PC-3 (cell line): ENCODE results near the gene TIMM17A. TPM values are rescaled to one million over a fixed set of nuclear protein-coding genes. Genes with fewer than 3 reads are reported as not detected.

ENCODE experiments used
- ATAC-seq: fragments of 200-7000 bp; cut with Tn5 transposase; 2 replicates; pipeline ENCODE4 v1.9.1; 2020; ENCODE audit warnings: mild to moderate bottlenecking, moderate library complexity
- BruUV-seq: library from RNA; stranded (reverse); fragments of 400-500 nt; replicated peaks from 2 replicates; lab custom pipeline; 2021; lab: Mats Ljungman, UMichigan
- CTCF ChIA-PET: fragments of 300-600 bp; sonication (Branson Sonifier 250); formaldehyde crosslinking; loops from one replicate; lab custom pipeline; 2022; ENCODE audit warnings: antibody characterized with exemption; lab: Charles Lee
- POLR2A ChIA-PET: fragments of 300-600 bp; sonication (Branson Sonifier 250); formaldehyde crosslinking; loops from one replicate; lab custom pipeline; 2022; ENCODE audit warnings: antibody characterized with exemption; ENCODE audit not compliant: unreplicated experiment; lab: Charles Lee
- DNase-seq: peaks from one replicate; pipeline ENCODE4 v3.0.0-alpha.2; 2015
- H2AFZ ChIP-seq: fragments of 300-600 bp; sonication (generic); 2 replicates; pipeline ENCODE4 v1.6.0; 2016; ENCODE audit warnings: antibody characterized with exemption, low read length
- H3F3A ChIP-seq: fragments of 300-600 bp; sonication (generic); one replicate; pipeline ENCODE4 v1.6.0; 2017; ENCODE audit warnings: antibody characterized with exemption, low read length, control low read depth, mild to moderate bottlenecking; ENCODE audit not compliant: unreplicated experiment
- H3K27ac ChIP-seq: fragments of 300-600 bp; sonication (generic); 2 replicates; pipeline ENCODE4 v1.5.1; 2016; ENCODE audit warnings: mild to moderate bottlenecking, low read length
- H3K27me3 ChIP-seq: fragments of 300-600 bp; sonication (generic); 2 replicates; pipeline ENCODE4 v1.6.1; 2016; ENCODE audit warnings: low read length, mixed read lengths
- H3K36me3 ChIP-seq: fragments of 300-600 bp; sonication (generic); 2 replicates; pipeline ENCODE4 v1.6.1; 2016; ENCODE audit warnings: low read depth, mixed run types, low read length, mixed read lengths
- H3K4me1 ChIP-seq: fragments of 300-600 bp; sonication (generic); 2 replicates; pipeline ENCODE4 v1.5.1; 2016; ENCODE audit warnings: low read length; ENCODE audit not compliant: insufficient read depth
- H3K4me2 ChIP-seq: fragments of 300-600 bp; sonication (generic); 2 replicates; pipeline ENCODE4 v1.6.0; 2016; ENCODE audit warnings: low read length
- H3K4me3 ChIP-seq: fragments of 300-600 bp; sonication (generic); 2 replicates; pipeline ENCODE4 v1.5.1; 2016; ENCODE audit warnings: mild to moderate bottlenecking, low read length, mixed read lengths
- H3K79me2 ChIP-seq: fragments of 300-600 bp; sonication (generic); 2 replicates; pipeline ENCODE4 v1.6.1; 2017; ENCODE audit warnings: low read length, mixed read lengths
- H3K9ac ChIP-seq: fragments of 300-600 bp; sonication (generic); 2 replicates; pipeline ENCODE4 v1.6.0; 2016; ENCODE audit warnings: mild to moderate bottlenecking, low read length
- H3K9me2 ChIP-seq: fragments of 300-600 bp; sonication (generic); replicated peaks from 2 replicates; pipeline ENCODE4 v1.6.1; 2016; ENCODE audit warnings: mixed run types, low read length, mixed read lengths
- H3K9me3 ChIP-seq: fragments of 300-600 bp; sonication (generic); 2 replicates; pipeline ENCODE4 v1.6.1; 2016; ENCODE audit warnings: low read length, mixed read lengths
- H4K20me1 ChIP-seq: fragments of 300-600 bp; sonication (generic); 2 replicates; pipeline ENCODE4 v1.6.1; 2016; ENCODE audit warnings: low read length, mixed read lengths
- CTCF ChIP-seq: fragments of 300-600 bp; sonication (generic); conservative IDR thresholded peaks from 2 replicates; pipeline ENCODE4 v1.5.1; 2017; ENCODE audit warnings: antibody characterized with exemption, low read depth, mild to moderate bottlenecking, low read length
- EZH2 ChIP-seq: fragments of 300-600 bp; sonication (generic); IDR thresholded peaks from one replicate; pipeline ENCODE4 v1.6.1; 2017; ENCODE audit warnings: antibody characterized with exemption, mild to moderate bottlenecking, low read length; ENCODE audit not compliant: unreplicated experiment
- EZH2phosphoT487 ChIP-seq: fragments of 300-600 bp; sonication (generic); IDR thresholded peaks from 2 replicates; pipeline ENCODE4 v1.6.1; 2018; ENCODE audit warnings: mild to moderate bottlenecking, antibody characterized with exemption, low read length, borderline replicate concordance
- intact Hi-C: fragments of 100-400 bp; cut with micrococcal nuclease; formaldehyde crosslinking; loops from 2 replicates; pipeline ENCODE4 v1.9.0; 2023
- total RNA-seq: library from RNA; depleted of rRNA; stranded (reverse); fragments of >200 nt; gene quantifications from 2 replicates; pipeline ENCODE4 v1.2.3, GENCODE V29; 2014

The TIMM17A gene
- total RNA-seq, 1 experiment from 2014 or later = 57.7 TPM

GRCh38 chr1:201945157-201945556 is 10.1 kb upstream of the TIMM17A start:
- POLR2A ChIA-PET = no interaction called here

DNA sequence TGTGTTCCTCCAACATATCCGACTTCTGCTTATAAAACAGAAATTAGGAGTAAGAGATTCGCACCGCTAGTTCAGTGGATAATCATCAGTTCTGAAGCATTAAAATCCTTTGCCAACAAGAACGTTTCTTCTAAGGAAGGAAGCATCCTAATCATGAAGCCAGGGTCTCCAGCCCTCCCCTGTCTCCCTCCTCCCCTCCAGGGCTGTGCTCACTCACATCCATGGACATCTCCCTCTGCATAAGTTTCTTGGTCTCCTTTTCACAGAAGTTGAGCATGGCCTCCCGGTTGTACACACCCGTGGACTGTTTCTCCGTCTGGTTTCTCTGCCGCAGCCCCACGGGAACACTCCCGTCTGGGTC is 9.5 kb upstream of the TIMM17A start:
- Histone ChIP-seq H2AFZ (peak overlapping the region; percentile 88), H3K36me3 (no peaks in the 10 kb centered on the region), H3K27me3 (no peaks in the 10 kb centered on the region), H4K20me1 (no peaks in the 10 kb centered on the region), H3K4me3 (peak overlapping the region; percentile 66; the same call in 1 of the 2 replicates), H3K9me2 (no peaks in the 10 kb centered on the region), H3K4me1 (no peaks in the 10 kb centered on the region; the same call in 1 of the 2 replicates), H3K4me2 (peak overlapping the region; percentile 83), H3K9me3 (no peaks in the 10 kb centered on the region), H3F3A (no peaks in the 10 kb centered on the region), H3K27ac (no peak overlapping the region), H3K9ac (no peak overlapping the region), H3K79me2 (no peaks in the 10 kb centered on the region)
- CTCF ChIA-PET = interaction anchor here (1.4 kb wide), 1 partner anchor 50 kb away, joined by 3 read pairs; no protein-coding TSS in a partner anchor
- intact Hi-C loops = no loop called here
- no peak for TF ChIP-seq EZH2
- TF ChIP-seq EZH2phosphoT487 = no peak
- no peak for TF ChIP-seq CTCF
- no peak for DNase-seq
- ATAC-seq = no peak
- BruUV-seq = no TSS peak
- POLR2A ChIA-PET = interaction anchor here (0.6 kb wide), 3 partner anchors 15 to 57 kb away, joined by 3 to 7 read pairs (median 4); partner anchors contain the start of gene SHISA4

More at GRCh38 chr1:201945157-201945556, 10.1 kb upstream of the TIMM17A start:
- H3K27ac ChIP-seq = no peak overlapping the region
- no peaks in the 10 kb centered on the region for H4K20me1 ChIP-seq
- DNase-seq (no peak), ATAC-seq (no peak)
- no peaks in the 10 kb centered on the region for H3K79me2 ChIP-seq
- H3K4me3 ChIP-seq = no peak overlapping the region
- no peak overlapping the region for H3K4me2 ChIP-seq
- no peaks in the 10 kb centered on the region for H3K27me3 ChIP-seq
- no peaks in the 10 kb centered on the region for H3K9me3 ChIP-seq
- TF ChIP-seq CTCF = peak; percentile 41
- TF ChIP-seq EZH2phosphoT487 = no peak
- no peak for TF ChIP-seq EZH2
- CTCF ChIA-PET = interaction anchor here (1.4 kb wide), 1 partner anchor 49 kb away, joined by 3 read pairs; no protein-coding TSS in a partner anchor
- H3K36me3 ChIP-seq = no peaks in the 10 kb centered on the region
- no peak overlapping the region for H3K9ac ChIP-seq
- H2AFZ ChIP-seq = 0 out of 2 replicates have a peak overlapping the region, but pooled peaks have one; percentile 10
- intact Hi-C loops = no loop called here
- BruUV-seq = no TSS peak
- H3K9me2 ChIP-seq = no peaks in the 10 kb centered on the region
- no peaks in the 10 kb centered on the region for H3F3A ChIP-seq
- H3K4me1 ChIP-seq = no peaks in the 10 kb centered on the region; the same call in 1 of the 2 replicates
